GM12878 (cell line): ENCODE measurements around the gene CYTIP. TPM values are rescaled to one million over a fixed set of nuclear protein-coding genes. Genes with fewer than 3 reads are reported as not detected.

ENCODE experiments used
- ATF7 ChIP-seq: fragments of 450-650 bp; IDR thresholded peaks from 2 replicates; pipeline ENCODE4 v1.6.1; 2016; ENCODE audit warnings: low read depth, mild to moderate bottlenecking
- BMI1 ChIP-seq: fragments of 450-650 bp; IDR thresholded peaks from 2 replicates; pipeline ENCODE4 v1.6.1; 2016; ENCODE audit warnings: mild to moderate bottlenecking, moderate library complexity, borderline replicate concordance
- CBFB ChIP-seq: IDR thresholded peaks from 2 replicates; pipeline ENCODE4 v1.6.1; 2016; ENCODE audit warnings: antibody characterized with exemption, low read depth
- CHD1 ChIP-seq: IDR thresholded peaks from 2 replicates; pipeline ENCODE4 v1.6.1; 2012; ENCODE audit warnings: low read depth, low read length, improper control_type of control experiment
- CHD2 ChIP-seq: IDR thresholded peaks from 2 replicates; pipeline ENCODE4 v1.6.1; 2011; ENCODE audit warnings: low read depth, low read length, improper control_type of control experiment, borderline replicate concordance
- EP300 ChIP-seq, 2 experiments: fragments of 150-350 bp in 1 of 2; IDR thresholded peaks; 2 replicates each; pipeline ENCODE4 v1.6.1; 2011 to 2012; ENCODE audit warnings: low read depth in 2 of 2, low read length in 2 of 2, borderline replicate concordance in 1 of 2, improper control_type of control experiment in 1 of 2, inconsistent platforms in 1 of 2; ENCODE audit not compliant: control insufficient read depth in 1 of 2
- FOXM1 ChIP-seq: IDR thresholded peaks from 2 replicates; pipeline ENCODE4 v1.6.1; 2012; ENCODE audit warnings: low read depth, mild to moderate bottlenecking, inconsistent platforms, low read length, moderate library complexity
- GABPA ChIP-seq: IDR thresholded peaks from 2 replicates; pipeline ENCODE4 v1.6.1; 2014; ENCODE audit warnings: antibody characterized with exemption, low read depth, mild to moderate bottlenecking, inconsistent platforms
- IRF4 ChIP-seq: IDR thresholded peaks from 2 replicates; pipeline ENCODE4 v1.6.1; 2011; ENCODE audit warnings: low read depth, low read length
- NFIC ChIP-seq: IDR thresholded peaks from 2 replicates; pipeline ENCODE4 v1.6.1; 2012; ENCODE audit warnings: low read depth, mild to moderate bottlenecking, inconsistent platforms, low read length, moderate library complexity
- NFYB ChIP-seq: IDR thresholded peaks from 2 replicates; pipeline ENCODE4 v1.6.1; 2011; ENCODE audit warnings: low read depth, mild to moderate bottlenecking, low read length, improper control_type of control experiment, moderate library complexity; ENCODE audit not compliant: insufficient read depth
- RFX5 ChIP-seq: IDR thresholded peaks from 2 replicates; pipeline ENCODE4 v1.6.1; 2011; ENCODE audit warnings: low read depth, low read length, improper control_type of control experiment
- SMAD1 ChIP-seq: fragments of 450-650 bp; IDR thresholded peaks from 2 replicates; pipeline ENCODE4 v1.6.1; 2018; ENCODE audit warnings: mild to moderate bottlenecking, low read depth; ENCODE audit not compliant: partially characterized antibody
- SP1 ChIP-seq: IDR thresholded peaks from one replicate; pipeline ENCODE4 v1.6.1; 2011; ENCODE audit warnings: low read depth, low read length
- ZNF384 ChIP-seq: IDR thresholded peaks from 2 replicates; pipeline ENCODE4 v1.6.1; 2012; ENCODE audit warnings: low read depth, mild to moderate bottlenecking, low read length, improper control_type of control experiment, borderline replicate concordance
- polyA plus RNA-seq, 11 experiments: library from polyadenylated mRNA; depleted of rRNA in 4 of 11; unstranded in 6 of 11; stranded (reverse) in 5 of 11; fragments of >200 nt; fragmentation: Nextera tagmentation in 4 of 11; fragmentation: Illumina TruSeq in 1 of 11; extraction: Ambion mirVana in 4 of 11; extraction: Trizol in 1 of 11; gene quantifications; 1 replicate in 1 of 11; 2 replicates in 10 of 11; pipeline versions ENCODE4 v1.2.1 to v1.2.3, GENCODE V29; 2011 to 2016; ENCODE audit warnings: inconsistent platforms in 2 of 11, missing spikeins in 2 of 11, low read depth in 1 of 11
- total RNA-seq, 4 experiments: library from RNA; depleted of rRNA in 3 of 4; stranded (reverse); fragments of >200 nt in 3 of 4; fragmentation: Illumina TruSeq in 1 of 4; extraction: Trizol in 1 of 4; gene quantifications; 2 replicates each; pipeline versions ENCODE4 v1.2.1 to v1.2.3, GENCODE V29; 2013 to 2021
- TF ChIP-seq, protein P1 (sequence below): fragments of 450-650 bp; IDR thresholded peaks from 2 replicates; pipeline ENCODE4 v1.6.1; 2017; ENCODE audit warnings: mild to moderate bottlenecking
- TF ChIP-seq, protein P2 (sequence below): IDR thresholded peaks from 2 replicates; pipeline ENCODE4 v1.6.1; 2012; ENCODE audit warnings: improper control_type of control experiment, low read depth, low read length; ENCODE audit not compliant: insufficient replicate concordance
- TF ChIP-seq, protein P3 (sequence below): fragments of 450-650 bp; IDR thresholded peaks from 2 replicates; pipeline ENCODE4 v1.6.1; 2016; ENCODE audit warnings: mild to moderate bottlenecking

The CYTIP gene
- total and polyA plus RNA-seq, 10 of the 15 experiments (the other 5 are each of a cell fraction or from before 2014, with no cell fraction given), result 55.1 to 178 (median 73.4) TPM

DNA sequence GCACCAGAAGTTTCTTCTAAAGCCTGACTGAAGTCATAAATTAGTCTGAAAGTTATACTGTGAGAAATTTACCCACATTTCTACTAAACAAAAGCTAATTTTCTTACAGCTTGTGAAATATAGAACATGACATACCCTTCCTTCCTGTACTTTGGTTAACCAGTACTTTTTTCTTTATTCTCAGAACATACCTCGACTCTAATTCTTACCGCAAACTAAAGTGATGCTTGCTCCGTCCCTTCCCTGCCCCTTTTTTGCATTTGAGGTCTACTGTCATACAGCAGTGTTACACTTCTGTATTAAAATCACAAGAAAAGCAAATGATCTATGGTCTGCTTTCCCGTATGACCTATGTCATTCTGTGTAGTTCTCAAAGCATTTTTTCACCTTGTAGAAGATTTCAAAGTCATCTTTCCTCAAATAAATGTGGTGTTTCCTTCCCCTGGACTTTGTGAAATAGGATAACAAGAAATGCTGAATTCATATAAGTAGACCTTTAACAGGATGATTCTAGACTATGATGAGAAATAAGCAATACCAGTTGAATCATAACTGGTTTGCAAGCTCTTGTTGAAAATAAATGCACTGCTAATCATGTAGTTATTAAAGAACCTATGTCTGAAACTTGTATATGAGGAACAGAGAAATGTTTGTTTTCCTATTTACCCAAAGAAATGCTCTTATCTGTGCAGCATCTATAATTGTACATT lies 30.4 kb downstream of the CYTIP start (continued):
- TF ChIP-seq, protein P1, sequence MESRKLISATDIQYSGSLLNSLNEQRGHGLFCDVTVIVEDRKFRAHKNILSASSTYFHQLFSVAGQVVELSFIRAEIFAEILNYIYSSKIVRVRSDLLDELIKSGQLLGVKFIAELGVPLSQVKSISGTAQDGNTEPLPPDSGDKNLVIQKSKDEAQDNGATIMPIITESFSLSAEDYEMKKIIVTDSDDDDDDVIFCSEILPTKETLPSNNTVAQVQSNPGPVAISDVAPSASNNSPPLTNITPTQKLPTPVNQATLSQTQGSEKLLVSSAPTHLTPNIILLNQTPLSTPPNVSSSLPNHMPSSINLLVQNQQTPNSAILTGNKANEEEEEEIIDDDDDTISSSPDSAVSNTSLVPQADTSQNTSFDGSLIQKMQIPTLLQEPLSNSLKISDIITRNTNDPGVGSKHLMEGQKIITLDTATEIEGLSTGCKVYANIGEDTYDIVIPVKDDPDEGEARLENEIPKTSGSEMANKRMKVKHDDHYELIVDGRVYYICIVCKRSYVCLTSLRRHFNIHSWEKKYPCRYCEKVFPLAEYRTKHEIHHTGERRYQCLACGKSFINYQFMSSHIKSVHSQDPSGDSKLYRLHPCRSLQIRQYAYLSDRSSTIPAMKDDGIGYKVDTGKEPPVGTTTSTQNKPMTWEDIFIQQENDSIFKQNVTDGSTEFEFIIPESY, result no peak
- TF ChIP-seq, protein P2, sequence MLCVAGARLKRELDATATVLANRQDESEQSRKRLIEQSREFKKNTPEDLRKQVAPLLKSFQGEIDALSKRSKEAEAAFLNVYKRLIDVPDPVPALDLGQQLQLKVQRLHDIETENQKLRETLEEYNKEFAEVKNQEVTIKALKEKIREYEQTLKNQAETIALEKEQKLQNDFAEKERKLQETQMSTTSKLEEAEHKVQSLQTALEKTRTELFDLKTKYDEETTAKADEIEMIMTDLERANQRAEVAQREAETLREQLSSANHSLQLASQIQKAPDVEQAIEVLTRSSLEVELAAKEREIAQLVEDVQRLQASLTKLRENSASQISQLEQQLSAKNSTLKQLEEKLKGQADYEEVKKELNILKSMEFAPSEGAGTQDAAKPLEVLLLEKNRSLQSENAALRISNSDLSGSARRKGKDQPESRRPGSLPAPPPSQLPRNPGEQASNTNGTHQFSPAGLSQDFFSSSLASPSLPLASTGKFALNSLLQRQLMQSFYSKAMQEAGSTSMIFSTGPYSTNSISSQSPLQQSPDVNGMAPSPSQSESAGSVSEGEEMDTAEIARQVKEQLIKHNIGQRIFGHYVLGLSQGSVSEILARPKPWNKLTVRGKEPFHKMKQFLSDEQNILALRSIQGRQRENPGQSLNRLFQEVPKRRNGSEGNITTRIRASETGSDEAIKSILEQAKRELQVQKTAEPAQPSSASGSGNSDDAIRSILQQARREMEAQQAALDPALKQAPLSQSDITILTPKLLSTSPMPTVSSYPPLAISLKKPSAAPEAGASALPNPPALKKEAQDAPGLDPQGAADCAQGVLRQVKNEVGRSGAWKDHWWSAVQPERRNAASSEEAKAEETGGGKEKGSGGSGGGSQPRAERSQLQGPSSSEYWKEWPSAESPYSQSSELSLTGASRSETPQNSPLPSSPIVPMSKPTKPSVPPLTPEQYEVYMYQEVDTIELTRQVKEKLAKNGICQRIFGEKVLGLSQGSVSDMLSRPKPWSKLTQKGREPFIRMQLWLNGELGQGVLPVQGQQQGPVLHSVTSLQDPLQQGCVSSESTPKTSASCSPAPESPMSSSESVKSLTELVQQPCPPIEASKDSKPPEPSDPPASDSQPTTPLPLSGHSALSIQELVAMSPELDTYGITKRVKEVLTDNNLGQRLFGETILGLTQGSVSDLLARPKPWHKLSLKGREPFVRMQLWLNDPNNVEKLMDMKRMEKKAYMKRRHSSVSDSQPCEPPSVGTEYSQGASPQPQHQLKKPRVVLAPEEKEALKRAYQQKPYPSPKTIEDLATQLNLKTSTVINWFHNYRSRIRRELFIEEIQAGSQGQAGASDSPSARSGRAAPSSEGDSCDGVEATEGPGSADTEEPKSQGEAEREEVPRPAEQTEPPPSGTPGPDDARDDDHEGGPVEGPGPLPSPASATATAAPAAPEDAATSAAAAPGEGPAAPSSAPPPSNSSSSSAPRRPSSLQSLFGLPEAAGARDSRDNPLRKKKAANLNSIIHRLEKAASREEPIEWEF, result peak; percentile 88
- TF ChIP-seq EP300 (IDR thresholded peaks at IDR 0.05; ENCODE audit: borderline replicate concordance in 1 of 2, control insufficient read depth in 1 of 2, low read depth in 2 of 2, low read length in 2 of 2) (peak; percentile 71 to 74; a peak in 2 of 4 replicates), RFX5 (no peak), GABPA (peak; percentile 49; the same call in 1 of the 2 replicates), NFIC (peak; percentile 93), SMAD1 (peak; percentile 95), SP1 (peak; percentile 14), CBFB (peak; percentile 83), CHD2 (peak; percentile 64; the same call in 1 of the 2 replicates), NFYB (no peak), CHD1 (0 out of 2 replicates have a peak, but pooled peaks have one; percentile 43), ATF7 (peak; percentile 95), FOXM1 (peak; percentile 97), ZNF384 (peak; percentile 79), BMI1 (peak; percentile 56; the same call in 1 of the 2 replicates), IRF4 (peak; percentile 33; the same call in 1 of the 2 replicates)
- TF ChIP-seq, protein P3, sequence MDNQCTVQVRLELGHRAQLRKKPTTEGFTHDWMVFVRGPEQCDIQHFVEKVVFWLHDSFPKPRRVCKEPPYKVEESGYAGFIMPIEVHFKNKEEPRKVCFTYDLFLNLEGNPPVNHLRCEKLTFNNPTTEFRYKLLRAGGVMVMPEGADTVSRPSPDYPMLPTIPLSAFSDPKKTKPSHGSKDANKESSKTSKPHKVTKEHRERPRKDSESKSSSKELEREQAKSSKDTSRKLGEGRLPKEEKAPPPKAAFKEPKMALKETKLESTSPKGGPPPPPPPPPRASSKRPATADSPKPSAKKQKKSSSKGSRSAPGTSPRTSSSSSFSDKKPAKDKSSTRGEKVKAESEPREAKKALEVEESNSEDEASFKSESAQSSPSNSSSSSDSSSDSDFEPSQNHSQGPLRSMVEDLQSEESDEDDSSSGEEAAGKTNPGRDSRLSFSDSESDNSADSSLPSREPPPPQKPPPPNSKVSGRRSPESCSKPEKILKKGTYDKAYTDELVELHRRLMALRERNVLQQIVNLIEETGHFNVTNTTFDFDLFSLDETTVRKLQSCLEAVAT, result peak; percentile 88
